ENCODE data around the gene DNAH17. TPM values are rescaled to one million over a fixed set of nuclear protein-coding genes. Genes with fewer than 3 reads are reported as not detected.

DNAH17 gene
- total RNA-seq, 2 donors from 2014 or later = 0.21 to 0.87 TPM

GRCh38 chr17:78484271-78485246 lies 92.6 kb downstream of the DNAH17 start:
- peak overlapping the region; percentile 77 for H3K4me3 Mint-ChIP-seq
- peaks cover 4% of the 10 kb centered on the region for H3K27me3 Mint-ChIP-seq
- peaks cover 14% of the 10 kb centered on the region for H3K4me1 Mint-ChIP-seq
- H3K36me3 Mint-ChIP-seq (ENCODE audit: low read depth) = no peaks in the 10 kb centered on the region
- H3K9me3 ChIP-seq (ENCODE audit: control insufficient read depth, low read length, poor library complexity, severe bottlenecking) = no peaks in the 10 kb centered on the region
- H3K27ac Mint-ChIP-seq = no peak overlapping the region
- peak; percentile 44 to 63 (median 46) for DNase-seq
- peak; percentile 96 for ATAC-seq

- ATAC-seq (no peak), DNase-seq (no peak)
- H3K36me3 Mint-ChIP-seq (ENCODE audit: low read depth) = no peaks in the 10 kb centered on the region
- no peaks in the 10 kb centered on the region for H3K9me3 ChIP-seq (ENCODE audit: control insufficient read depth, low read length, poor library complexity, severe bottlenecking)
- H3K4me1 Mint-ChIP-seq = peaks cover 9% of the 10 kb centered on the region
- no peak overlapping the region for H3K27ac Mint-ChIP-seq
- H3K4me3 Mint-ChIP-seq = no peak overlapping the region
- peaks cover 3% of the 10 kb centered on the region for H3K27me3 Mint-ChIP-seq
These were observed 97.8 kb downstream of the DNAH17 start for GRCh38 chr17:78479369-78479768.

- ATAC-seq = no peak
- DNase-seq = no peak
- no peaks in the 10 kb centered on the region for H3K9me3 ChIP-seq (ENCODE audit: control insufficient read depth, low read length, poor library complexity, severe bottlenecking)
- no peak overlapping the region for H3K27ac Mint-ChIP-seq
- no peaks in the 10 kb centered on the region for H3K36me3 Mint-ChIP-seq (ENCODE audit: low read depth)
- peaks cover 5% of the 10 kb centered on the region for H3K4me1 Mint-ChIP-seq
- no peak overlapping the region for H3K4me3 Mint-ChIP-seq
- H3K27me3 Mint-ChIP-seq = no peaks in the 10 kb centered on the region
These were observed 98.4 kb downstream of the DNAH17 start for GRCh38 chr17:78478757-78479297.

- Mint-ChIP-seq H3K36me3 (ENCODE audit: low read depth) (no peaks in the 10 kb centered on the region), H3K27ac (no peak overlapping the region), H3K27me3 (peaks cover under 1% of the 10 kb centered on the region), H3K4me1 (peaks cover 5% of the 10 kb centered on the region), H3K4me3 (no peak overlapping the region)
- H3K9me3 ChIP-seq (ENCODE audit: control insufficient read depth, low read length, poor library complexity, severe bottlenecking) = no peaks in the 10 kb centered on the region
- ATAC-seq = no peak
- no peak for DNase-seq
These were observed 99.1 kb downstream of the DNAH17 start for GRCh38 chr17:78477913-78478756.

GRCh38 chr17:78476973-78477372 lies 100.2 kb downstream of the DNAH17 start:
- Mint-ChIP-seq H3K4me3 (no peak overlapping the region), H3K27me3 (peaks cover 7% of the 10 kb centered on the region), H3K36me3 (ENCODE audit: low read depth) (no peaks in the 10 kb centered on the region), H3K27ac (no peak overlapping the region), H3K4me1 (peaks cover 3% of the 10 kb centered on the region)
- no peak for ATAC-seq
- no peak for DNase-seq
- H3K9me3 ChIP-seq (ENCODE audit: control insufficient read depth, low read length, poor library complexity, severe bottlenecking) = no peaks in the 10 kb centered on the region

GRCh38 chr17:78476149-78476548 lies 101.0 kb downstream of the DNAH17 start:
- H3K4me3 Mint-ChIP-seq = no peak overlapping the region
- H3K4me1 Mint-ChIP-seq = peaks cover 3% of the 10 kb centered on the region
- DNase-seq (no peak), ATAC-seq (no peak)
- peaks cover 7% of the 10 kb centered on the region for H3K27me3 Mint-ChIP-seq
- H3K9me3 ChIP-seq (ENCODE audit: control insufficient read depth, low read length, poor library complexity, severe bottlenecking) = no peaks in the 10 kb centered on the region
- no peaks in the 10 kb centered on the region for H3K36me3 Mint-ChIP-seq (ENCODE audit: low read depth)
- no peak overlapping the region for H3K27ac Mint-ChIP-seq

GRCh38 chr17:78475211-78475610 lies 102.0 kb downstream of the DNAH17 start:
- no peaks in the 10 kb centered on the region for H3K9me3 ChIP-seq (ENCODE audit: control insufficient read depth, low read length, poor library complexity, severe bottlenecking)
- H3K27me3 Mint-ChIP-seq = peaks cover 7% of the 10 kb centered on the region
- no peak for DNase-seq
- ATAC-seq = no peak
- H3K4me3 Mint-ChIP-seq = no peak overlapping the region
- peaks cover 3% of the 10 kb centered on the region for H3K4me1 Mint-ChIP-seq
- no peak overlapping the region for H3K27ac Mint-ChIP-seq
- no peaks in the 10 kb centered on the region for H3K36me3 Mint-ChIP-seq (ENCODE audit: low read depth)

GRCh38 chr17:78474614-78475146 lies 102.5 kb downstream of the DNAH17 start:
- no peaks in the 10 kb centered on the region for H3K36me3 Mint-ChIP-seq (ENCODE audit: low read depth)
- H3K4me1 Mint-ChIP-seq = peaks cover 3% of the 10 kb centered on the region
- no peak overlapping the region for H3K27ac Mint-ChIP-seq
- ATAC-seq (peak; percentile 28), DNase-seq (no peak)
- no peaks in the 10 kb centered on the region for H3K9me3 ChIP-seq (ENCODE audit: control insufficient read depth, low read length, poor library complexity, severe bottlenecking)
- no peak overlapping the region for H3K4me3 Mint-ChIP-seq
- H3K27me3 Mint-ChIP-seq = peaks cover 7% of the 10 kb centered on the region

- no peaks in the 10 kb centered on the region for H3K9me3 ChIP-seq (ENCODE audit: control insufficient read depth, low read length, poor library complexity, severe bottlenecking)
- no peak overlapping the region for H3K4me3 Mint-ChIP-seq
- ATAC-seq (no peak), DNase-seq (no peak)
- no peaks in the 10 kb centered on the region for H3K36me3 Mint-ChIP-seq (ENCODE audit: low read depth)
- H3K4me1 Mint-ChIP-seq = peaks cover 3% of the 10 kb centered on the region
- H3K27ac Mint-ChIP-seq = no peak overlapping the region
- H3K27me3 Mint-ChIP-seq = peaks cover 7% of the 10 kb centered on the region
These were observed 103.1 kb downstream of the DNAH17 start for GRCh38 chr17:78473951-78474613.

GRCh38 chr17:78472035-78472905 lies 104.9 kb downstream of the DNAH17 start:
- ATAC-seq (no peak), DNase-seq (no peak)
- H3K27me3 Mint-ChIP-seq = peaks cover 7% of the 10 kb centered on the region
- peaks cover 3% of the 10 kb centered on the region for H3K4me1 Mint-ChIP-seq
- H3K9me3 ChIP-seq (ENCODE audit: control insufficient read depth, low read length, poor library complexity, severe bottlenecking) = no peaks in the 10 kb centered on the region
- H3K36me3 Mint-ChIP-seq (ENCODE audit: low read depth) = no peaks in the 10 kb centered on the region
- H3K4me3 Mint-ChIP-seq = peak overlapping the region; percentile 12
- no peak overlapping the region for H3K27ac Mint-ChIP-seq

- H3K27ac Mint-ChIP-seq = no peak overlapping the region
- H3K4me1 Mint-ChIP-seq = peaks cover 3% of the 10 kb centered on the region
- DNase-seq (no peak), ATAC-seq (no peak)
- no peaks in the 10 kb centered on the region for H3K9me3 ChIP-seq (ENCODE audit: control insufficient read depth, low read length, poor library complexity, severe bottlenecking)
- peak overlapping the region; percentile 12 for H3K4me3 Mint-ChIP-seq
- peaks cover 7% of the 10 kb centered on the region for H3K27me3 Mint-ChIP-seq
- H3K36me3 Mint-ChIP-seq (ENCODE audit: low read depth) = no peaks in the 10 kb centered on the region
These were observed 105.6 kb downstream of the DNAH17 start for GRCh38 chr17:78471635-78472034.

- DNase-seq = no peak
- no peaks in the 10 kb centered on the region for H3K9me3 ChIP-seq (ENCODE audit: control insufficient read depth, low read length, poor library complexity, severe bottlenecking)
- no peaks in the 10 kb centered on the region for H3K36me3 Mint-ChIP-seq (ENCODE audit: low read depth)
- no peak overlapping the region for H3K27ac Mint-ChIP-seq
- ATAC-seq = no peak
- peaks cover 3% of the 10 kb centered on the region for H3K4me1 Mint-ChIP-seq
- no peak overlapping the region for H3K4me3 Mint-ChIP-seq
- H3K27me3 Mint-ChIP-seq = peaks cover 7% of the 10 kb centered on the region
These were observed 107.8 kb downstream of the DNAH17 start for GRCh38 chr17:78469443-78469842.
